HG02973 (cell line): ENCODE data around the gene TUBB2B.

Experiments
- ATAC-seq: cut with Tn5 transposase; IDR thresholded peaks from one replicate; pipeline ENCODE4 v1.9.1; 2021; ENCODE audit warnings: moderate library complexity; ENCODE audit not compliant: unreplicated experiment

TUBB2B gene

DNA sequence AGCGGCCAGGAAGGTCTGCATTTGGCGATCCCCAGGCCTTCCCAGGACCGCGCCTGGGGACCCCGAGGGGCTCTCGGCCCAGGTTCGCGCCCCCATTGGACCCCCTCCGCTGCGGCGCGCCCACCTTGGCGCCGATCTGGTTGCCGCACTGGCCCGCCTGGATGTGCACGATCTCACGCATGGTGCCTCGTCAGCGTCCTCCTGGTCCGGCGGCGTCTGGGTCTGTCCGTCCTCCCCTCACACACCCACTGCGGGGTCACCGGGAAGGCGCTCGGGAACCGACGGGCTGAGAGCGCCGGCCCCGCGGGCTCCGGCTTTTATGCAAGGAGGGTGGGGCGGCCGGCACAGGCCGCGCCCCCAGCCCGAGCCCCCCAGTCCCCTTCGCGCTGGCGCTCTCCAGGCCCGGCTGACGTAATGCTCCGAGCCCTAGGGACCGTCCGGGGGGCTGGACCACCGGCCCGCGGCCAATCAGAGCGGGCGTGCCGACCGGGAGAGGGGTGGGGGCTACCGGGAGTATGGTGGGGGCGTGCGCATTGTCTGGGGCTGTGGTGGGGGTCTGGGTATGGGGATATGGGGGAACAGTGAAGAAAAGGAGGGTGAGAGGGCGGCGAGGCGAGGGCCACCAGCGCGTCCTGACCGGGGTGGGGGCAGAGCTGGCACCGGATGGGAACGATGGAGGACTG lies at the start of gene TUBB2B:
TSS of gene TUBB2B (minus strand) at position 291 of the 683 bp plus-strand sequence. CDS start at position 181, 110 bp downstream.
- no peak for ATAC-seq

- no peak for ATAC-seq
These were observed 49.8 kb upstream of the TUBB2B start for GRCh38 chr6:3277251-3277650.

DNA sequence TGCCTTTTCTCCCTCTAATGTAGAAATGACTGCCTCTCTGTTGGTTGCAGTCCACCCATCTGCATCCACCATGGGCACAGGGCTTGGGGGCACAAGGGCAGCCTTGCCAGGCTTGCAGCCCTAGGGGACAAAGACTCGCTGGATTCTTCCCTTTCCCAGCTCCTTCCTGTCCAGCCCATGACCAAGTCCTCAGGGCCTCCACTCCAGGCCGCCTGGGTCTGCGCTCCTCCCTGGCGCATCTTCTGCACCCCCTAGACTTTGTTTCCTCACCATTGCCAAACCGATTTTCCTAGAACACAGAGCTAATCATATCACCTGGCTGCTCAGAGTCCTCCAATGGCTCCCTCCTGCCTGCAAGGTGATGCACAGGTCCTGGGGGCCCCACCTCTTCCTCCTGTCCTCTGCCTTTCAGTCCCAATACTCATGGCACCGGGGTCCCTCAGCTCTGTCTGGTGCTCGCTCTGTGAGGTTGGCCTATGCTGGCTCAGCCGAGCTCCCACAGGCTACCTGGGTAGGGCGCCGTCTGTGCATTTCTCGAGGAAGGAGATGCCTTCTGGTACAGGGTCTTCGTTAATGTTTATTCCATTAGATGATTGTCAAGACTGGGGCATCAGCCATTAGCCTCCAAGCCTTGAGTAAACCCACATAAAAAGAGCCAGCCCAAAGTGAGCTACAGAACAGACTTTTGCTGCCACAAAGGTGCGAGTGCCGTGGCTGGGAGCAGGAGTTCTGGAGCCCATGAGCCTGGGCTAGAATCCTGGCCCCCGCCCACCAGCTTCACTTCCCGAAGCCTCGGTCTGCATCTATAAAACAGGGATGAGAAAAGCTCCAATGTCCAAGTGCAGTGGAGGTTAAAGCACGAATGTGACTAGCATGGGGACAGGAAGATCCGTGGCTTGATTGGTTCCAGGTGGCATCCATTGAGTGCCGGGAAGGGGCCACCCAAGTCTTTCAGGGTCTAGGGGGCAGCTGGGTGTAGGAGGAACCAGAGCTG lies 49.0 kb upstream of the TUBB2B start:
- ATAC-seq: no peak

DNA sequence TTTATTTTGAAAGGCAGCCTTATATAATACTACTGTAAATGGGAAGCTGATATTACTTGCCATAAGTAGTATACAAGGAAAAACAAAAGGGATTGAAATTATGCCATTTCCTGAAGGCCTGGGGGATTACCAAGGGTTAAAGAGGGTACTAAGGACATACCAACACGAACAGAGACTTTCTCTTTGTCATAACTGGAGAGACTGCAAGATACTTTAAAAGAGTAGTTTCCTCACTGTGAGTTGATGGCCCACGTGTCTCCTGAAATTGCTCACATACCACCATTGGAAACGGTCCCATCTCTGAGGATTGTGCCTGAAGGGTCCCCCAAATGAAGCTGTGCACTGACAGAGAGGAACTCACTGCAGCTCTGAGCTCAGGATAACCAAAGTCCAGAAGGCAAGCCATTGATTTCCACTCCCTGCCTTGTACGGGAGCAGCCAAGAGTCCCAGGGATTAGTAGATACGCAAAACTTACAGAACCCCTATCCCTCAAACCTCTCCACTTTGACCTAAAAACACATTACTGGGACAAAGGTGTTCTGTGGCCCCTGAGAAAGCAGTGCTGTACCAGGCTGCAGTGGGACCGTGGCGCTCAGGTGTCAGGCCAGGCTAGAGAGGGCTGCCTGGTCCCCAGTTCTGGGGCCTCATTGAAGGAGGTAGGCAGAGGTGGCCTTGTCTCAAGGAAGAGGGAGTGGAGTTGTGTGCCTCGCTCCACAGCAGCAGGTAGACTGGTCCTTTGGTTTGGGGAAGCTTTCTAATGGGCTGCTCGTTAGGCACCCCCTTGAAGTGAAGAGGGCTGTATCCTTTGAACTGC lies 46.5 kb upstream of the TUBB2B start:
- ATAC-seq: no peak

GRCh38 chr6:3272911-3273547 lies 45.6 kb upstream of the TUBB2B start:
- no peak for ATAC-seq

- no peak for ATAC-seq
These were observed 44.3 kb upstream of the TUBB2B start for GRCh38 chr6:3271756-3272155.

DNA sequence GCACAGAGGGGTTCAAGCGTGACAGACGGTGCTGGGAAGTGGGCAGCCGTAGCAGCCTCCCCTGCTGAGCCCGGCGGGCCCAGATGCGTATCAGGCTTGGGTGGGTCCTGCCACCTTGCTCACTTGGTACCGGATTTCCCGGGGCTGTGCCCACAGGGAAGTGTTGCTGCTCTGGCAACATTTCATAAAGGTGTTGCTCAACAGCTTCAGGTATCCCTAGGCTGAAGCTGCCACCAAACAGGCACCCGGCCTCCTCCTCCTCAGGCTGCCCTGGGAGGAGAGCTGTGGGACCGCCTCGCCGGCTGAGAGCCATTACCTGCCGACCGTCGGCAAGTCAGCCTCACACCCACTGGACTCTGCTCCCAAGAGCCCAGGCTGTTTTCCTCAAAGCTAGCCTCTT lies 42.8 kb upstream of the TUBB2B start:
- no peak for ATAC-seq

GRCh38 chr6:3269281-3269975 lies 42.0 kb upstream of the TUBB2B start:
- ATAC-seq: no peak

DNA sequence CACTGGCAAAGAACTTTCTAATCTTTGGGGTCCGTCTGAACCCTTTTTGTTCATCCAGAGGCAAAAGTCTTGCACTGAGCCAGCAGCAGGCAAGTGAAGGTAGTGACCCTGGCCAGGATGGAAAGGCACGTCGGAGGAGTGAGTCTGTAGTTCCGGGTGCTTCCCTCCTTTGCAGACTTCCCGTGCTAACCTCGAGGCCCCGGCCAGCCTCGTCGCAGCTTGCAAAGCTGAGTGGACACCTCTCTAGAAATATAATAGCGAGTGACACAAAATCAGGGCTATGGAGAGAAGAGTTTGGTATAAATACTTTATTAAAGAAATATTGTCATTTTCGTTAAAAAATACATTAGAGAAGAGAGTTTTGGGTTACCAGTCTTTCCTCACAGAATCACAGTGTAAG lies 41.2 kb upstream of the TUBB2B start:
- ATAC-seq: no peak

- no peak for ATAC-seq
These were observed 39.7 kb upstream of the TUBB2B start for GRCh38 chr6:3267162-3267561.

- ATAC-seq: no peak
These were observed 38.7 kb upstream of the TUBB2B start for GRCh38 chr6:3266170-3266569.

DNA sequence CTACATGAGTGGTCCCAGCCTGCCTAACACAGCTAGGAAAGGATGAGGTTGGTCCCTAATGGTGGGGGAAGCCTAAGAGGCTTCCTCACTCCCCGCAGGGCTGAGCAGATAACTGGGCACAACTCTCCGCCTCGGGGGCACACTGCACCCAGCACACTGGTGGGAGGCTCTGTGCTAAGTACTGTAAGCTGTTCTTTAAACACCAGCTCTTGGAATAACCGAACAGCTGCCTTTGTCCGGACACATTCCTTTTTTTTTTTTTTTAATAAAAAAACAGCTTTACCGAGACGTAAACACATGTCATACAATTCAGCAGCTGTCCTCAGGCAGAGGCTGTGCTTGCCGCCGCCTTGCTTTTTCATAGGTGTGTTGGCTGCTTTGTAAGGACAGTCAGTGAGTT lies 38.2 kb upstream of the TUBB2B start:
- ATAC-seq: no peak

DNA sequence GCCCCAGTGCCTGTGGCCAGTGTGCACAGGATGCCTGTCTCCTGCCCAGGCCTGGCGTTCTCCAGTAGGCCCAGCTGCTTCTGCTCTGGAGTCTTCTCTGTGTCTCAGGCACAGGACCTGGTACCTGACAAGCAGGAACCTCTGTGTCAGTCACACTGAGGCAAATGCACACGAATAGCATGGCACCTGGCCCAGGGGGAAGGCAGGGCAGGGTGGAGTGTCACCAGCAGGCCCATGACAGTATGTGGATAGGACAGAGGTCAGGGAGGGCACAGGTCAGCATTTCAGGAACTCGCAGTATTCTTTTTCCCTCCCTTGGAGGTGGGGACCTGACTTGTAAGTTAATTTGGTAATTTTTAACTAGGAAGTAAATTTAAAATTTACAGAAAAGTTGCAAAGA lies 36.9 kb upstream of the TUBB2B start:
- ATAC-seq: no peak

- ATAC-seq: no peak
These were observed 35.6 kb upstream of the TUBB2B start for GRCh38 chr6:3263096-3263495.

DNA sequence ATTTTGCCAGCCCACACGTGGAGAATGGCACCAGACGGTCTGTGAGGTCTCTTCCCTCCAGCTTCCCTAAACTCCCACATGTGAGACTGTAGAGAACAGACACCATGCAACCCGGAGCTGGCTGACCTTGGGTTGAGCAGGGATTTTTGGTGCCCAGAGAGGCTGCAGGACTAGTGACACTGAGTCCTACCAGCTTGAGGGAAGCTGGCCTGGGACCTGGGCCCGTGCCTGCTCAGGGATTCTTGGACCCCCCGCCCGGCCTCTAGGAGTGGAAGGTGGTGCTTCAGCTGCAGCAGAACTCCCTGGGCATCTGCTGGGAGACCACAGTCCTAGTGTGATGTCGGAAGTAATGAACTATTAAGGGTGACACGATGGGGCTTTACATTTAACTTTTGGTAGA lies 34.5 kb upstream of the TUBB2B start:
- ATAC-seq: no peak

- no peak for ATAC-seq
These were observed 34.0 kb upstream of the TUBB2B start for GRCh38 chr6:3261518-3261820.

DNA sequence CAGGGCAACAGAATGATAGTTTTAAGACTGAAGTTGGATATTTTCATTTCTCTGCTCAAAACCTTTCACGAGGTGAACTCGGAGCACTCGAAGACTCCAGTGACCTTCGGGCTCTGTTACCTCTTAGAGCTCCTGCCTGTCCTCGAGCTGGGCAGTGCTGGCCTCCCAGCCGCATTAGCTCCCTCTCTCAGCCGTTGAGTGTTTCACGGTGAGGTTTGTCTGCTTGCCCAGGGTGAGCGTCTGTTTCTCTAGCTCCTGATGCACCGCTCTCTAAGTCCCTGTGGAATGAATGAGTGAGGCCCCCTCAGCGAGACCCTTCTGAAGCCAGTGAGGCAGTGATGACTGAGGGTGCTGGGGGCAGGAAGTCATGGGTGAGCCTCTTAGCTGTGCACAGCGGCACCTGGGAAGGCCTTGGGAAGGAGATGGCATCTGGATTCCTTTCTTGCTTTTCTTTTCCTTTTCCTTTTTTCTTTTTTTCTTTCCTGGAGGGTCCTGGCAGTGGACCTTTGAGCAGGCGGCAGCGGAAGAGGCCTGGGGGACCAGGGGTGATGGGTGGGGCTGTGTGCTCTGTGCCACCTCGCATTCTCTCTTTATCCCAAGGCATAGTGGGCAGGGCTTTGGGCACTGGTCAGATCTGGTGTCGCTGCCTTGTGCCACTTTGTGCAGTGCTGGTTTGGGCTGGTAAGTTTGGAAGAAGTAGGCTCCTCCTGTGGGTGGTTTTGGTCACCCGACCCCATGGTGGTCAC lies 33.5 kb upstream of the TUBB2B start:
- ATAC-seq: no peak

GRCh38 chr6:3260296-3260695 lies 32.8 kb upstream of the TUBB2B start:
- no peak for ATAC-seq

DNA sequence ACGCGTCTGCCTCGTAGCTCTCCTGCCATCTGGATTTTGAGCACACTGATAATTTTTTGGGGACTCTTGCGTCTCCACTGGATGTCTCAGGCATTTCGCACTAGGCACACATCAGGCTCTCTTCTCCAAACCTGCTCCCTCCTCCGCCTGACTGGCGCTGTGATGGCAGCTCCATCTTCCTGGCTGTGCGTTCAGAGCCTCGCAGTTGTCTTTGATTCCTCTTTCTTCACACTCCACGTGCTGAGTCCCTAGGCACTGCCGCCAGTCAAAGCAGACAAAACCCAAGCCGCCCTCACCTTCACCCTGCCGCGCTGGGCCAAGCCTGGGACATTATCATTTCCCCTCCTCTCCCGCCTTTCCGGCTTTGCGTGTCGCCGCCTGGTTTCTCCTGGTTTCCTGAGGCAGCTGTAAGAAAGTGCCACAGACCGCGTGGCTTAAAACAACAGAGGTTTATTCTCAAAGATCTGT lies 32.1 kb upstream of the TUBB2B start:
- peak; percentile 32 for ATAC-seq
